Measurements from ENCODE around the gene SRSF12. TPM values are rescaled to one million over a fixed set of nuclear protein-coding genes. Genes with fewer than 3 reads are reported as not detected.
A peak's percentile ranks its signal among the peaks of the same experiment; 100 is the strongest.
"Not testable (repeated sequence)": the region's sequence is repeated elsewhere in the genome, so short reads cannot be mapped to it uniquely, and the experiment has no call there.

SRSF12 gene
- total and polyA plus RNA-seq, 4 experiments from 2014 or later, result 0.06 to 0.11 TPM; not detected in 2

- no peak overlapping the region for H3K4me3 Mint-ChIP-seq
- H3K27me3 Mint-ChIP-seq, result peaks cover 4 to 14% of the 10 kb centered on the region in 2 donors
- no peaks in the 10 kb centered on the region for H3K4me1 Mint-ChIP-seq
- H3K27ac ChIP-seq (ENCODE audit: low read depth, low read length), result no peak overlapping the region
- intact Hi-C loops (cut with micrococcal nuclease), result no loop called here
- no peaks in the 10 kb centered on the region for H3K36me3 Mint-ChIP-seq
- ChIA-PET CTCF (ENCODE audit: partially characterized antibody) (interaction anchor here (0.9 kb wide), 1 partner anchor 9 kb away, joined by 3 read pairs; no protein-coding TSS in a partner anchor), POLR2A (ENCODE audit: partially characterized antibody) (interaction anchor here (9.2 kb wide), 1 partner anchor 13 kb away, joined by 58 read pairs; the partner anchor contains the start of gene PNRC1)
- no peaks in the 10 kb centered on the region for H3K27me3 ChIP-seq (ENCODE audit: insufficient read depth, low read length)
- H3K4me1 ChIP-seq (ENCODE audit: insufficient read depth, low read length), result no peaks in the 10 kb centered on the region
- peak overlapping the region in 1 of 7 donors; percentile 43 for H3K27ac Mint-ChIP-seq
- no peaks in the 10 kb centered on the region for H3K9me3 ChIP-seq (ENCODE audit: control insufficient read depth in 1 of 2, low read length in 2 of 2)
- no peak for DNase-seq
- no peaks in the 10 kb centered on the region for H3K36me3 ChIP-seq (ENCODE audit: insufficient read depth, low read length)
- H3K4me3 ChIP-seq (ENCODE audit: low read length in 2 of 2), result no peak overlapping the region
- H3K9me3 Mint-ChIP-seq, result no peaks in the 10 kb centered on the region
These were observed 50.8 kb downstream of the SRSF12 start for GRCh38 chr6:89066940-89067646.

GRCh38 chr6:89066121-89066520 lies 51.8 kb downstream of the SRSF12 start:
- H3K4me1 Mint-ChIP-seq; H3K4me1 ChIP-seq (ENCODE audit: insufficient read depth, low read length); DNase-seq; H3K27me3 ChIP-seq (ENCODE audit: insufficient read depth, low read length); H3K9me3 ChIP-seq (ENCODE audit: control insufficient read depth in 1 of 2, low read length in 2 of 2); H3K36me3 ChIP-seq (ENCODE audit: insufficient read depth, low read length); H3K27ac ChIP-seq (ENCODE audit: low read depth, low read length); H3K9me3 Mint-ChIP-seq; H3K36me3 Mint-ChIP-seq; H3K27ac Mint-ChIP-seq; H3K4me3 Mint-ChIP-seq; intact Hi-C loops (cut with micrococcal nuclease); H3K4me3 ChIP-seq (ENCODE audit: low read length in 2 of 2): not testable (repeated sequence)
- H3K27me3 Mint-ChIP-seq, result peaks cover 4 to 14% of the 10 kb centered on the region in 2 donors
- ChIA-PET CTCF (ENCODE audit: partially characterized antibody) (interaction anchor here (0.6 kb wide), 1 partner anchor 8 kb away, joined by 3 read pairs; no protein-coding TSS in a partner anchor), POLR2A (ENCODE audit: partially characterized antibody) (interaction anchor here (1.1 to 9.2 kb wide), 2 partner anchors 11 to 14 kb away, joined by 3 to 58 read pairs; partner anchors contain the start of gene PNRC1)

- H3K27ac ChIP-seq (ENCODE audit: low read depth, low read length); H3K27ac Mint-ChIP-seq; intact Hi-C loops (cut with micrococcal nuclease); H3K4me3 ChIP-seq (ENCODE audit: low read length in 2 of 2); H3K4me3 Mint-ChIP-seq; H3K9me3 ChIP-seq (ENCODE audit: control insufficient read depth in 1 of 2, low read length in 2 of 2); H3K4me1 ChIP-seq (ENCODE audit: insufficient read depth, low read length); H3K9me3 Mint-ChIP-seq; H3K27me3 ChIP-seq (ENCODE audit: insufficient read depth, low read length); CTCF ChIA-PET (ENCODE audit: partially characterized antibody); H3K4me1 Mint-ChIP-seq; H3K36me3 Mint-ChIP-seq; DNase-seq; H3K36me3 ChIP-seq (ENCODE audit: insufficient read depth, low read length): not testable (repeated sequence)
- POLR2A ChIA-PET (ENCODE audit: partially characterized antibody), result interaction anchor here (1.1 to 9.2 kb wide), 2 partner anchors 12 to 15 kb away, joined by 3 to 58 read pairs; partner anchors contain the start of gene PNRC1
- peaks cover 1 to 14% of the 10 kb centered on the region in 2 donors for H3K27me3 Mint-ChIP-seq
These were observed 52.9 kb downstream of the SRSF12 start for GRCh38 chr6:89064931-89065330.

- no peak overlapping the region for H3K4me3 Mint-ChIP-seq
- H3K9me3 Mint-ChIP-seq, result no peaks in the 10 kb centered on the region
- peaks cover 1 to 14% of the 10 kb centered on the region in 2 donors for H3K27me3 Mint-ChIP-seq
- Histone ChIP-seq H3K9me3 (ENCODE audit: control insufficient read depth in 1 of 2, low read length in 2 of 2) (no peaks in the 10 kb centered on the region), H3K27me3 (ENCODE audit: insufficient read depth, low read length) (no peaks in the 10 kb centered on the region), H3K4me1 (ENCODE audit: insufficient read depth, low read length) (no peaks in the 10 kb centered on the region), H3K36me3 (ENCODE audit: insufficient read depth, low read length) (no peaks in the 10 kb centered on the region), H3K4me3 (ENCODE audit: low read length in 2 of 2) (no peak overlapping the region), H3K27ac (ENCODE audit: low read depth, low read length) (no peak overlapping the region)
- no peak for DNase-seq
- intact Hi-C loops (cut with micrococcal nuclease), result no loop called here
- ChIA-PET CTCF (ENCODE audit: partially characterized antibody) (no interaction called here), POLR2A (ENCODE audit: partially characterized antibody) (no interaction called here)
- no peaks in the 10 kb centered on the region for H3K4me1 Mint-ChIP-seq
- no peak overlapping the region for H3K27ac Mint-ChIP-seq
- no peaks in the 10 kb centered on the region for H3K36me3 Mint-ChIP-seq
These were observed 54.0 kb downstream of the SRSF12 start for GRCh38 chr6:89063881-89064280.

GRCh38 chr6:89059227-89059626 lies 58.6 kb downstream of the SRSF12 start:
- intact Hi-C loops (cut with micrococcal nuclease), result no loop called here
- H3K27me3 Mint-ChIP-seq, result peaks cover 0 to 2% of the 10 kb centered on the region in 2 donors
- POLR2A ChIA-PET (ENCODE audit: partially characterized antibody), result no interaction called here
- CTCF ChIA-PET (ENCODE audit: partially characterized antibody), result no interaction called here
- H3K27ac Mint-ChIP-seq, result no peak overlapping the region
- DNase-seq, result no peak
- H3K4me3 Mint-ChIP-seq, result no peak overlapping the region
- Histone ChIP-seq H3K4me1 (ENCODE audit: insufficient read depth, low read length) (no peaks in the 10 kb centered on the region), H3K27ac (ENCODE audit: low read depth, low read length) (no peak overlapping the region), H3K36me3 (ENCODE audit: insufficient read depth, low read length) (no peaks in the 10 kb centered on the region), H3K4me3 (ENCODE audit: low read length in 2 of 2) (no peak overlapping the region), H3K27me3 (ENCODE audit: insufficient read depth, low read length) (no peaks in the 10 kb centered on the region), H3K9me3 (ENCODE audit: control insufficient read depth in 1 of 2, low read length in 2 of 2) (no peaks in the 10 kb centered on the region)
- peaks cover 0 to 5% (median 0%) of the 10 kb centered on the region in 8 donors for H3K9me3 Mint-ChIP-seq
- H3K4me1 Mint-ChIP-seq, result no peaks in the 10 kb centered on the region
- no peaks in the 10 kb centered on the region for H3K36me3 Mint-ChIP-seq

DNA sequence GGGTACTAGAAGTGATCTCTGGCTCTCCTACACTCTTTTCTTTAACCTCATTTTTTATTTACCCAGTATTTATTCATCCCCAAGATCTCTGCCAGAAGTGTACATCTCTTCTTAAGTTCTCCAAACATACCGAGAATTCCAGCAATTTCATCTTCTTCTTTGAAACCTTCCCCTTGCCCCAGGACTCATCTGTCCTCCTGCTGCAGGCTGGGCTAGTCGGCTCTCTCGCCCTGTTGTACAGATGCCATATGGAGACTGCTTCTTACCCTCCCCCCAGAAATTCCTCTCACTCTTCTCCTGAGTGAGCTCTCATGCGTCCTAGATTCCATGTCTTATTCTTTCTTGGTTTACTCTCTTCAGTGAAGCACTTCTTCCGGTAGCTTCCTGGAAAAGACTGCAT lies 59.2 kb downstream of the SRSF12 start:
- no peaks in the 10 kb centered on the region for H3K4me1 ChIP-seq (ENCODE audit: insufficient read depth, low read length)
- H3K9me3 ChIP-seq (ENCODE audit: control insufficient read depth in 1 of 2, low read length in 2 of 2), result no peaks in the 10 kb centered on the region
- H3K9me3 Mint-ChIP-seq, result peaks cover 0 to 5% (median 0%) of the 10 kb centered on the region in 8 donors
- H3K27me3 ChIP-seq (ENCODE audit: insufficient read depth, low read length), result no peaks in the 10 kb centered on the region
- no peak overlapping the region for H3K4me3 ChIP-seq (ENCODE audit: low read length in 2 of 2)
- no peak overlapping the region for H3K4me3 Mint-ChIP-seq
- intact Hi-C loops (cut with micrococcal nuclease), result no loop called here
- no peak overlapping the region for H3K27ac ChIP-seq (ENCODE audit: low read depth, low read length)
- no peaks in the 10 kb centered on the region for H3K4me1 Mint-ChIP-seq
- no peak overlapping the region for H3K27ac Mint-ChIP-seq
- H3K27me3 Mint-ChIP-seq, result peaks cover 0 to 2% of the 10 kb centered on the region in 2 donors
- DNase-seq, result no peak
- POLR2A ChIA-PET (ENCODE audit: partially characterized antibody), result no interaction called here
- H3K36me3 Mint-ChIP-seq, result no peaks in the 10 kb centered on the region
- CTCF ChIA-PET (ENCODE audit: partially characterized antibody), result no interaction called here
- no peaks in the 10 kb centered on the region for H3K36me3 ChIP-seq (ENCODE audit: insufficient read depth, low read length)

DNA sequence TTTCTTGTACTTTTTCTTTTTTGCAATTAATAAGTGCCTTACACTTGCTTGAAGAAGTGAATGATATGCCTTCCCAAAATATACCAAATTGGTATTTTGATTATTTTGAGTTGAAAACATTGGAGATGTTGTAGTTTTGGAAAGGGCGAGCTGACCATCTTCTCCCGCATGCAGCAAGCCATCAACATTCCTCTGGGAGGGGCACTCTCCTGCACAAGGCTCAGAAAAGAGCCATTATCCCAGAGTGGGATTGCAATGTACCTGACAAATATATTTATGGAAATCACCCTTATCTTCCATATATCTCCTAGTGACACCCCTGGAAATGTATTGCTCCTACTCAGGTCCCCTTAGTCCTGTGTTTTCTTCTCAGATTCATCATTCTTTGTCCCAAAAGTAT lies 60.1 kb downstream of the SRSF12 start:
- Mint-ChIP-seq H3K27me3 (peaks cover 0 to 2% of the 10 kb centered on the region in 2 donors), H3K4me1 (no peaks in the 10 kb centered on the region), H3K36me3 (no peaks in the 10 kb centered on the region), H3K4me3 (no peak overlapping the region), H3K27ac (no peak overlapping the region), H3K9me3 (peaks cover 0 to 5% (median 0%) of the 10 kb centered on the region in 8 donors)
- H3K27me3 ChIP-seq (ENCODE audit: insufficient read depth, low read length), result no peaks in the 10 kb centered on the region
- ChIA-PET CTCF (ENCODE audit: partially characterized antibody) (no interaction called here), POLR2A (ENCODE audit: partially characterized antibody) (no interaction called here)
- no peak overlapping the region for H3K4me3 ChIP-seq (ENCODE audit: low read length in 2 of 2)
- H3K9me3 ChIP-seq (ENCODE audit: control insufficient read depth in 1 of 2, low read length in 2 of 2), result no peaks in the 10 kb centered on the region
- intact Hi-C loops (cut with micrococcal nuclease), result no loop called here
- no peaks in the 10 kb centered on the region for H3K36me3 ChIP-seq (ENCODE audit: insufficient read depth, low read length)
- no peak for DNase-seq
- no peak overlapping the region for H3K27ac ChIP-seq (ENCODE audit: low read depth, low read length)
- no peaks in the 10 kb centered on the region for H3K4me1 ChIP-seq (ENCODE audit: insufficient read depth, low read length)
